NCI-H146 treated with DMSO at 0.1 percent for 48 hours (cell line): ENCODE measurements around the gene PSAP.
"Not testable (repeated sequence)": the region's sequence is repeated elsewhere in the genome, so short reads cannot be mapped to it uniquely, and the experiment has no call there.

Experiments
- DNase-seq: peaks from one replicate; lab custom pipeline; 2025; ENCODE audit not compliant: unreplicated experiment; lab: John Stamatoyannopoulos, UW

The PSAP gene

GRCh38 chr10:71850743-71851464 lies at the start of gene PSAP:
Gene PSAP (minus strand): TSS chr10:71851251. CDS start chr10:71851221, 30 bp downstream.
- peak; percentile 94 for DNase-seq

- no peak for DNase-seq
These were observed 49.6 kb upstream of the PSAP start for GRCh38 chr10:71900441-71901180.

- no peak for DNase-seq
These were observed 48.8 kb upstream of the PSAP start for GRCh38 chr10:71899665-71900412.

- not testable (repeated sequence) for DNase-seq
These were observed 47.3 kb upstream of the PSAP start for GRCh38 chr10:71898346-71898745.

GRCh38 chr10:71893920-71894319 lies 42.9 kb upstream of the PSAP start:
- no peak for DNase-seq

- no peak for DNase-seq
These were observed 42.3 kb upstream of the PSAP start for GRCh38 chr10:71893258-71893815.

GRCh38 chr10:71891437-71891836 lies 40.4 kb upstream of the PSAP start:
- DNase-seq, result no peak

- DNase-seq, result no peak
These were observed 38.4 kb upstream of the PSAP start for GRCh38 chr10:71889388-71889987.

GRCh38 chr10:71888623-71889387 lies 37.8 kb upstream of the PSAP start:
- DNase-seq, result no peak

- no peak for DNase-seq
These were observed 37.2 kb upstream of the PSAP start for GRCh38 chr10:71888248-71888622.

GRCh38 chr10:71887743-71888142 lies 36.7 kb upstream of the PSAP start:
- DNase-seq, result no peak

GRCh38 chr10:71882813-71883659 lies 32.0 kb upstream of the PSAP start:
- no peak for DNase-seq

GRCh38 chr10:71881647-71882355 lies 30.8 kb upstream of the PSAP start:
- no peak for DNase-seq

GRCh38 chr10:71881307-71881624 lies 30.2 kb upstream of the PSAP start:
- DNase-seq, result not testable (repeated sequence)

GRCh38 chr10:71880425-71881306 lies 29.6 kb upstream of the PSAP start:
- no peak for DNase-seq

- DNase-seq, result no peak
These were observed 27.4 kb upstream of the PSAP start for GRCh38 chr10:71878327-71879034.

GRCh38 chr10:71877821-71878220 lies 26.8 kb upstream of the PSAP start:
- no peak for DNase-seq
